Erythroblast (primary cell): Measurements from ENCODE around the gene GHRL.

ENCODE experiments used
- GATA1 ChIP-seq: IDR thresholded peaks from 2 replicates; pipeline ENCODE4 v1.6.1; 2011; ENCODE audit warnings: low read depth, mild to moderate bottlenecking, control low read depth, low read length, moderate library complexity
- POLR2A ChIP-seq: IDR thresholded peaks from 2 replicates; pipeline ENCODE4 v1.6.1; 2011; ENCODE audit warnings: mild to moderate bottlenecking, low read length

GRCh38 chr3:10286133-10286524 is 6.6 kb downstream of the GHRL start:
- TF ChIP-seq POLR2A, result no peak
- no peak for TF ChIP-seq GATA1
